Liver (tissue), 3 donors: ENCODE measurements around the gene NLRP7.

ENCODE experiments used
- CTCF ChIP-seq: fragments of 150-350 bp; IDR thresholded peaks from 2 replicates; pipeline ENCODE4 v1.5.1; 2017; ENCODE audit warnings: improper control_type of control experiment, low read depth, low read length; ENCODE audit not compliant: missing input control
- RAD21 ChIP-seq, 2 donors: IDR thresholded peaks; 2 replicates each; pipeline ENCODE4 v1.6.1; 2016; ENCODE audit warnings: antibody characterized with exemption in 2 of 2, mild to moderate bottlenecking in 2 of 2
- TAF1 ChIP-seq: conservative IDR thresholded peaks from 2 replicates; pipeline ENCODE4 v1.6.1; 2016; ENCODE audit warnings: antibody characterized with exemption, mild to moderate bottlenecking
- donor health status: healthy.
- donor health status: healthy.

- no peak for TF ChIP-seq RAD21 (IDR thresholded peaks at IDR 0.05)
- no peak for TF ChIP-seq CTCF
- no peak for TF ChIP-seq TAF1
These were observed 73.3 kb downstream of the NLRP7 start, which contains the start of gene FCAR for GRCh38 chr19:54873990-54874389.
